Activated T-helper 17 cell treated with anti-CD3 and anti-CD28 coated beads, Interleukin-2, amount 50 U/mL, for 72 hours (primary cell): Measurements from ENCODE around the gene PRXL2C. TPM values are rescaled to one million over a fixed set of nuclear protein-coding genes. Genes with fewer than 3 reads are reported as not detected.

Experiments
- ATAC-seq: fragments of 150-1000 bp; cut with Tn5 transposase; replicated peaks from 2 replicates; pipeline ENCODE4 v1.10.0; 2021; ENCODE audit warnings: mild to moderate bottlenecking, moderate library complexity
- H3K27ac Mint-ChIP-seq: one replicate; pipeline ENCODE4 v1.8.0; 2022; ENCODE audit warnings: mixed read lengths
- H3K27me3 Mint-ChIP-seq: one replicate; pipeline ENCODE4 v1.8.0; 2022; ENCODE audit warnings: mixed read lengths
- H3K36me3 Mint-ChIP-seq: one replicate; pipeline ENCODE4 v1.8.0; 2022; ENCODE audit warnings: low read depth, mild to moderate bottlenecking, mixed read lengths
- H3K4me1 Mint-ChIP-seq: one replicate; pipeline ENCODE4 v1.8.0; 2022; ENCODE audit warnings: mixed read lengths
- H3K4me3 Mint-ChIP-seq: one replicate; pipeline ENCODE4 v1.8.0; 2022; ENCODE audit warnings: mild to moderate bottlenecking, mixed read lengths
- H3K9me3 Mint-ChIP-seq: one replicate; pipeline ENCODE4 v1.8.0; 2022; ENCODE audit warnings: mixed read lengths
- total RNA-seq, 2 donors: library from RNA; stranded (reverse); gene quantifications; one replicate each; pipeline ENCODE4 v1.2.3, GENCODE V29; 2022

The PRXL2C gene
- total RNA-seq, 2 donors from 2014 or later, result 12.7 to 18.7 TPM

- peaks cover 33% of the 10 kb centered on the region for H3K27me3 Mint-ChIP-seq
- H3K4me1 Mint-ChIP-seq, result no peaks in the 10 kb centered on the region
- H3K36me3 Mint-ChIP-seq, result no peaks in the 10 kb centered on the region
- no peak overlapping the region for H3K27ac Mint-ChIP-seq
- ATAC-seq, result no peak
- H3K4me3 Mint-ChIP-seq, result no peak overlapping the region
- no peaks in the 10 kb centered on the region for H3K9me3 Mint-ChIP-seq
Measured at GRCh38 chr9:96611302-96611701, 43.8 kb downstream of the PRXL2C start.

GRCh38 chr9:96609732-96610131 is 45.4 kb downstream of the PRXL2C start:
- no peaks in the 10 kb centered on the region for H3K9me3 Mint-ChIP-seq
- H3K27me3 Mint-ChIP-seq, result peaks cover 33% of the 10 kb centered on the region
- no peaks in the 10 kb centered on the region for H3K36me3 Mint-ChIP-seq
- H3K4me1 Mint-ChIP-seq, result no peaks in the 10 kb centered on the region
- H3K27ac Mint-ChIP-seq, result no peak overlapping the region
- H3K4me3 Mint-ChIP-seq, result no peak overlapping the region
- no peak for ATAC-seq

DNA sequence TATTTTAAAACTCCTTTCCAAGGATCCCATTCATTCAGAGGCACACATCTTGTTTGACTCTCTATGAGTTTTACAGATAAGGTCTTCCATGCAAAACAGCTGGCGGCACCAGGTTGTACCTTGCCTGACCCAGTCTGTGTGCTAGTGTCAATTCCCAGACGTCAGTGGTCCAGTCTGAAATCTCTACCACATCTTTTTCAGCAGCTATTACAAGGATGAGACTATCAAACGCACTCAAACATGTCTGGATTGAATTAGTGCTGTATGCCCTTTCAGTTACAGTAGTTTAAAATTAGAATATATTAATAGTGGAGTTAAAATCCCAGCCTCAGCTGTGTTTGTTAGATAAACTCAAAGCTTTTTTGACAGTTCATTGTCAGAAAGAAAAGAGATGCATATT is 47.1 kb downstream of the PRXL2C start:
- peaks cover 29% of the 10 kb centered on the region for H3K27me3 Mint-ChIP-seq
- no peaks in the 10 kb centered on the region for H3K9me3 Mint-ChIP-seq
- no peak for ATAC-seq
- H3K4me1 Mint-ChIP-seq, result no peaks in the 10 kb centered on the region
- no peaks in the 10 kb centered on the region for H3K36me3 Mint-ChIP-seq
- no peak overlapping the region for H3K4me3 Mint-ChIP-seq
- H3K27ac Mint-ChIP-seq, result no peak overlapping the region

DNA sequence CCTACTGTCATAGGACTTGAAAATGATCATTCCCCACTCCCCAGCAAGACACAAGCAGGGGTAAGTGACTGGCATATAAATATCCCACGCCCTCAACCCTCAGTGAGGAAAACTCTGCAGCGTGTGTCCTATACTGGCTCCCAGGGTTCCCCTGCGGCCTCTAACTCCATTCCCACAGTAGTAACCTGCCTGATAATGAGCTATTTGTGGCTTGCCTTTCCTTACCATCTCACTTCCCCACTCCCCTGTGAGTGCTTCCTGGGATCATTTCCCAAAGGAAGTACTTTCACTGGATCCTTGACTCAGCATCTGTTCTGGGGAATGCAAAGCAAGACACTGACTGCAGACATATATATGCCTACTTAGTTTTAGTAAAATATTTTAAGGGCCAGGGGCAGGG is 49.8 kb downstream of the PRXL2C start:
- Mint-ChIP-seq H3K27me3 (peaks cover 13% of the 10 kb centered on the region), H3K4me3 (no peak overlapping the region), H3K9me3 (no peaks in the 10 kb centered on the region), H3K4me1 (no peaks in the 10 kb centered on the region), H3K36me3 (no peaks in the 10 kb centered on the region), H3K27ac (no peak overlapping the region)
- ATAC-seq, result no peak

- ATAC-seq, result no peak
- H3K27me3 Mint-ChIP-seq, result peaks cover 10% of the 10 kb centered on the region
- H3K4me3 Mint-ChIP-seq, result no peak overlapping the region
- no peaks in the 10 kb centered on the region for H3K9me3 Mint-ChIP-seq
- no peak overlapping the region for H3K27ac Mint-ChIP-seq
- H3K36me3 Mint-ChIP-seq, result no peaks in the 10 kb centered on the region
- no peaks in the 10 kb centered on the region for H3K4me1 Mint-ChIP-seq
Measured at GRCh38 chr9:96604004-96604319, 51.2 kb downstream of the PRXL2C start.

- Mint-ChIP-seq H3K36me3 (no peaks in the 10 kb centered on the region), H3K4me1 (no peaks in the 10 kb centered on the region), H3K27me3 (peaks cover 6% of the 10 kb centered on the region), H3K27ac (no peak overlapping the region), H3K9me3 (no peaks in the 10 kb centered on the region), H3K4me3 (no peak overlapping the region)
- ATAC-seq, result no peak
Measured at GRCh38 chr9:96603305-96604003, 51.7 kb downstream of the PRXL2C start.

GRCh38 chr9:96599298-96599697 is 55.8 kb downstream of the PRXL2C start:
- Mint-ChIP-seq H3K27ac (no peak overlapping the region), H3K9me3 (no peaks in the 10 kb centered on the region), H3K4me1 (no peaks in the 10 kb centered on the region), H3K36me3 (no peaks in the 10 kb centered on the region), H3K4me3 (no peak overlapping the region), H3K27me3 (no peaks in the 10 kb centered on the region)
- ATAC-seq, result no peak

GRCh38 chr9:96596601-96597111 is 58.5 kb downstream of the PRXL2C start:
- no peak overlapping the region for H3K4me3 Mint-ChIP-seq
- no peak overlapping the region for H3K27ac Mint-ChIP-seq
- no peak for ATAC-seq
- H3K36me3 Mint-ChIP-seq, result no peaks in the 10 kb centered on the region
- H3K4me1 Mint-ChIP-seq, result no peaks in the 10 kb centered on the region
- H3K9me3 Mint-ChIP-seq, result no peaks in the 10 kb centered on the region
- H3K27me3 Mint-ChIP-seq, result no peaks in the 10 kb centered on the region

Other genes starting within 250 kb of the PRXL2C start
- 10 to 100 TPM; 25.4 to 27.8 TPM for gene ZNF367, start 236.9 kb downstream of the PRXL2C start, total RNA-seq
- 10 to 100 TPM in 1 of 2 donors, 1 to 10 TPM in 1; 10.0 to 21.3 TPM for gene HABP4, start 205.1 kb downstream of the PRXL2C start, total RNA-seq
- gene CDC14B, start 35.5 kb downstream of the PRXL2C start, total RNA-seq, result 1 to 10 TPM; 2.4 to 6.5 TPM
- gene ZNF510, start 122.8 kb upstream of the PRXL2C start, total RNA-seq, result 1 to 10 TPM; 7.1 to 8.9 TPM
- 1 to 10 TPM; 5.6 to 5.7 TPM for gene ZNF782, start 199.2 kb upstream of the PRXL2C start, total RNA-seq